HFFc6 (cell line): ENCODE data around the gene MED4. TPM values are rescaled to one million over a fixed set of nuclear protein-coding genes. Genes with fewer than 3 reads are reported as not detected.

Experiments
- DNase-seq: peaks from one replicate; pipeline ENCODE4 v3.0.0-alpha.2; 2018
- H3K27ac Mint-ChIP-seq: 2 replicates; pipeline ENCODE4 v1.8.0; 2020; ENCODE audit warnings: mild to moderate bottlenecking, mixed read lengths
- H3K27me3 Mint-ChIP-seq: 2 replicates; pipeline ENCODE4 v1.8.0; 2021; ENCODE audit warnings: mild to moderate bottlenecking, moderate library complexity, mixed read lengths; ENCODE audit not compliant: insufficient read depth
- H3K36me3 Mint-ChIP-seq: 2 replicates; pipeline ENCODE4 v1.8.0; 2021; ENCODE audit warnings: low read depth, mixed read lengths
- H3K4me1 Mint-ChIP-seq: 2 replicates; pipeline ENCODE4 v1.8.0; 2020; ENCODE audit warnings: low read depth, mixed read lengths
- H3K4me3 Mint-ChIP-seq: 2 replicates; pipeline ENCODE4 v1.8.0; 2020; ENCODE audit warnings: mild to moderate bottlenecking, moderate library complexity, mixed read lengths
- H3K9me3 Mint-ChIP-seq: 2 replicates; pipeline ENCODE4 v1.8.0; 2020; ENCODE audit warnings: mild to moderate bottlenecking, mixed read lengths
- total RNA-seq, 6 experiments: library from RNA; stranded (reverse); fragmentation: NEBNext Ultra II Directional; extraction: Animal tissue kit (Norgen Biotek cat#: 25700); gene quantifications; 2 replicates in 1 of 6; 3 replicates in 5 of 6; pipeline ENCODE4 v1.2.3, GENCODE V29; 2021
- TF ChIP-seq, protein P1 (sequence below): fragments of 200-600 bp; sonication (generic); IDR thresholded peaks from 2 replicates; pipeline ENCODE4 v1.5.0; 2021; ENCODE audit warnings: antibody characterized with exemption, mild to moderate bottlenecking

The MED4 gene
- total RNA-seq, 6 experiments from 2014 or later, result 36.1 to 43.7 (median 40.8) TPM

DNA sequence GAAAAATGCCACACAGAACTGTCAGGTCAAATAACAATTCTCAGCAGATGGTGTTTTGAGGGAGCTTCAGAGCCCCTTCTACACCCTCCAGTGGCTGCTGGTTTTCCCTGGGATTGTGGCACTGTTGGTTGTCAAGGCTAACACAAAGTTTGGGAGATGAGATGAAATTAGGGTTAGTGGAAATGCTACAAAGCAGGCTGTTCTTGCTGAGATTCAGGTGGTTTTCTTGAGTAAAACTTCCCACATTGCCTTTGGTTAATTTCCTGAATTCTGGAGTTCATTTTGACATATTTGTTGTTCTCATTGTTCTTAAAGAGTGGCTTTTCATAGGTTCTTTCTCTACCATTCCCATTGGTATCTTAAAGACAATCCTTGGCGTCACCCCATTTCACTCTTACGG is 22.1 kb downstream of the MED4 start:
- Mint-ChIP-seq H3K27me3 (no peaks in the 10 kb centered on the region), H3K4me1 (no peaks in the 10 kb centered on the region; the same call in 1 of the 2 replicates), H3K4me3 (no peak overlapping the region), H3K9me3 (peaks cover 47% of the 10 kb centered on the region), H3K36me3 (peaks cover 92% of the 10 kb centered on the region), H3K27ac (no peak overlapping the region)
- TF ChIP-seq, protein P1, sequence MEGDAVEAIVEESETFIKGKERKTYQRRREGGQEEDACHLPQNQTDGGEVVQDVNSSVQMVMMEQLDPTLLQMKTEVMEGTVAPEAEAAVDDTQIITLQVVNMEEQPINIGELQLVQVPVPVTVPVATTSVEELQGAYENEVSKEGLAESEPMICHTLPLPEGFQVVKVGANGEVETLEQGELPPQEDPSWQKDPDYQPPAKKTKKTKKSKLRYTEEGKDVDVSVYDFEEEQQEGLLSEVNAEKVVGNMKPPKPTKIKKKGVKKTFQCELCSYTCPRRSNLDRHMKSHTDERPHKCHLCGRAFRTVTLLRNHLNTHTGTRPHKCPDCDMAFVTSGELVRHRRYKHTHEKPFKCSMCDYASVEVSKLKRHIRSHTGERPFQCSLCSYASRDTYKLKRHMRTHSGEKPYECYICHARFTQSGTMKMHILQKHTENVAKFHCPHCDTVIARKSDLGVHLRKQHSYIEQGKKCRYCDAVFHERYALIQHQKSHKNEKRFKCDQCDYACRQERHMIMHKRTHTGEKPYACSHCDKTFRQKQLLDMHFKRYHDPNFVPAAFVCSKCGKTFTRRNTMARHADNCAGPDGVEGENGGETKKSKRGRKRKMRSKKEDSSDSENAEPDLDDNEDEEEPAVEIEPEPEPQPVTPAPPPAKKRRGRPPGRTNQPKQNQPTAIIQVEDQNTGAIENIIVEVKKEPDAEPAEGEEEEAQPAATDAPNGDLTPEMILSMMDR, result no peak
- no peak for DNase-seq

DNA sequence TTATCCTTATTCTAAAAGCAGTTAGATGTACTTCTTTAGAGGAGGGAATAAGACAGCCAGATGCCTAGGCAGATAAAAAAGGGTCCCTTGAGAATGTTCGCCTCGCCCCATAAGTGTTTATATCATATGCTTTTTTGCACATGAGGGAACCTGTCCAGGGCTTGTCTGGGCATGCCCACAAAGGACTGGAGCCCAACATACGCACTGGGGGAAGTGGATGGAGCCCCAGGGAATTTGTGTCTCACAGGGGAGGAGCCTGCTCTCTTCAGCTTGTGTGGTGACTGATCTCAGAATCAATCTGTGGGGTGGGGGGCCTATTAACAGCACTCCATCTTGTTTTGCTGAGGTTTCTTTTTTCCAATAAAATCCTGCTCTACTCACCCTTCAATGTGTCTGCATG is 22.6 kb downstream of the MED4 start:
- Mint-ChIP-seq H3K27me3 (no peaks in the 10 kb centered on the region), H3K27ac (no peak overlapping the region), H3K4me1 (peaks cover 4% of the 10 kb centered on the region; the same call in 1 of the 2 replicates), H3K36me3 (peaks cover 95% of the 10 kb centered on the region), H3K4me3 (no peak overlapping the region), H3K9me3 (peaks cover 52% of the 10 kb centered on the region)
- DNase-seq, result no peak
- TF ChIP-seq, protein P1, result no peak

DNA sequence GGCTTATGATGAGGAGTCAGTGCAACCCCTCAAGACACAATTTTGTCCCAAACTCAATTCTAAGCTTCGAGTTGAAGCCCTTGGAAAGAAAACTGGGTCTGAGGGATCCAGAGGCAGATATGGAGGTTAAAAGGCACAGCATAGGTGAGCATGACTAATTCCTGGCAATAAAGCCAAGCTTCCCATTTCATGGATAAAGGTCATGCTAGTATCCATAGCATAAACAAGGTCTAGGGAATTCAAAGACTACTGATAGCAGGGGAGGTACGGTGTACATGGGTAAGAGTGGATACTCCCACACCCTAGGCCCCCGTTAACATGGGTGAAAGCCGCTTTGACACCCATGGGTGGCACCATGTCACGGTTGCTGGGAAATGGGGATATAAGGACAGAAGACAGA is 24.0 kb downstream of the MED4 start:
- TF ChIP-seq, protein P1, result no peak
- Mint-ChIP-seq H3K27me3 (no peaks in the 10 kb centered on the region), H3K9me3 (peaks cover 55% of the 10 kb centered on the region), H3K4me1 (peaks cover 8% of the 10 kb centered on the region; the same call in 1 of the 2 replicates), H3K4me3 (no peak overlapping the region), H3K36me3 (peaks cover 100% of the 10 kb centered on the region), H3K27ac (no peak overlapping the region)
- no peak for DNase-seq

DNA sequence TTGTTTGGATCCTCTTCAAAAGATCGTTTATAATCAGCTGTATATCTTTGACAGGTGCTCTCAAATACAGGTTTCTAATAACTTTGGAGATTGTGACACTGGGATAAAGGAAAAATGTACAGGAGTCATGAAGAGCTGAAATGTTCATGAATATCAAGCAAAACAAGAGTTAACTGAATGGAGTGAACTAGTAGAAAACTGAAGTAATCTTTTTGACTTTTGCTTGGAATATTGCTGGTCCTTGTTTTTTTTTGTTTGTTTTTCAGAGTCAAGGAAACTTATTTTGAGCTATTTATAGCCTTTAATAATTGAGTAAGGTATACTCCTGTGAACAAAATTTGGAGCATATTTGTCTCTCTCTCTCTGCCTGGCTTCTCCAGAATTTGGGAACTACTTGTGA is 25.3 kb downstream of the MED4 start:
- Mint-ChIP-seq H3K36me3 (peaks cover 86% of the 10 kb centered on the region), H3K9me3 (peaks cover 55% of the 10 kb centered on the region), H3K27ac (no peak overlapping the region), H3K27me3 (no peaks in the 10 kb centered on the region), H3K4me3 (no peak overlapping the region), H3K4me1 (peaks cover 8% of the 10 kb centered on the region; the same call in 1 of the 2 replicates)
- TF ChIP-seq, protein P1, result no peak
- no peak for DNase-seq

DNA sequence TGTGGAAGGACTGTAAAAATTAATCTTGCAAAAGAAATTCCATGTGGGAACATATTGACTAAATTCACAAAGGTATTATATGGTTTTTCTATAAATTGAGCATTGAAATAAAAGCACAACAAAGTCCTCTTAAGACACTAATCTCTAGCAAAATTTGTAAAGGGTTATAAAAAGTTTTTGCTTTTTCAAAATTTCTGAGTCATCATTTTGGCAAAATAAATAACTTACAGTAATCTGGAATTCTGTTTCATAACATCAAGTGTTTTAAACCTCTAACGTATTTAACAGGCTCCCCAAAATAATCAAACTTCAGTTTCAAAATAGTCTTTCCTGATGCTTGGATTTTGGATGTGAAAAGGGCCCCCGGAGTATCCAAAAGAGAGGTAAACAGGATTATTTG is 26.0 kb downstream of the MED4 start:
- TF ChIP-seq, protein P1, result no peak
- Mint-ChIP-seq H3K36me3 (peaks cover 80% of the 10 kb centered on the region), H3K4me3 (no peak overlapping the region), H3K27ac (no peak overlapping the region), H3K27me3 (no peaks in the 10 kb centered on the region), H3K4me1 (peaks cover 8% of the 10 kb centered on the region; the same call in 1 of the 2 replicates), H3K9me3 (peaks cover 55% of the 10 kb centered on the region)
- DNase-seq, result no peak

DNA sequence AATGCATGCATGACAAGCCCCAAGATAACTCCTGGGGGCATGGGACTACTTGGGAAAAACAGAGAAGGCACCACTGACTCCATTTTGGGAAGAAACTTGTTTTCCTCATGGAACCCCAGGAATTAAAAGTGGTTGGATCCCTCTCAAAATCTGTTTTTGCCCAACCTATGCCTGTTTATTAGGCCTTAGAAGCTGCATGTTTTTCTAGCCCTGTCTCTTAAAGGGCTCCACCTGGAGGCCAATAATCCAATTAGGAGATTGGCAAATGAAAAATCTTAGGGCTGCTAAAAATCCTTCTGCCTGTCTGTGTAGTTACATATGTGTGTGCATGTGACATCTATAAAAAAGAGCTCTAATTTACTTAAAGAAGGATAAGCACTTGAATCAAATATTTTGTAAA is 26.9 kb downstream of the MED4 start:
- Mint-ChIP-seq H3K9me3 (peaks cover 55% of the 10 kb centered on the region), H3K27me3 (no peaks in the 10 kb centered on the region), H3K36me3 (peaks cover 71% of the 10 kb centered on the region), H3K27ac (no peak overlapping the region), H3K4me1 (peaks cover 8% of the 10 kb centered on the region; the same call in 1 of the 2 replicates), H3K4me3 (no peak overlapping the region)
- DNase-seq, result no peak
- TF ChIP-seq, protein P1, result peak; percentile 20; the same call in 1 of the 2 replicates
